ENCODE results near the gene ZNF521. TPM values are rescaled to one million over a fixed set of nuclear protein-coding genes. Genes with fewer than 3 reads are reported as not detected.

Gene ZNF521
- total and polyA plus RNA-seq, 10 donors = 2.9 to 136 (median 71.8) TPM

- WGBS, 5 donors = 71 to 95% (median 83%) methylated on average over 8 of the region's 8 CpGs
- no peak for DNase-seq
- intact Hi-C loops (cut with DNase I; ENCODE audit: low total_unique reads) = no loop called here
Measured at GRCh38 chr18:25056429-25056828, 295.5 kb downstream of the ZNF521 start.

GRCh38 chr18:25055076-25055475 lies 296.9 kb downstream of the ZNF521 start:
- intact Hi-C loops (cut with DNase I; ENCODE audit: low total_unique reads) = no loop called here
- Histone ChIP-seq H3K27ac (no peak overlapping the region), H3K9me3 (no peaks in the 10 kb centered on the region), H3K27me3 (replicated peaks in 1 of 7) (no peaks in the 10 kb centered on the region), H3K36me3 (no peaks in the 10 kb centered on the region), H3K4me1 (no peaks in the 10 kb centered on the region), H3K4me3 (no peak overlapping the region)
- 38 to 54% (median 51%) methylated on average over 4 of the region's 4 CpGs for WGBS, 5 donors
- TF ChIP-seq POLR2A (IDR thresholded peaks at IDR 0.05) = no peak
- no peak for DNase-seq

More at GRCh38 chr18:25056429-25056828, 295.5 kb downstream of the ZNF521 start:
- Histone ChIP-seq H3K9me3 (no peaks in the 10 kb centered on the region), H3K4me3 (no peak overlapping the region), H3K27me3 (replicated peaks in 1 of 7) (no peaks in the 10 kb centered on the region), H3K27ac (no peak overlapping the region), H3K36me3 (no peaks in the 10 kb centered on the region), H3K4me1 (no peaks in the 10 kb centered on the region)
- no peak for TF ChIP-seq POLR2AphosphoS5 (IDR thresholded peaks at IDR 0.05)
- no peak for TF ChIP-seq POLR2A (IDR thresholded peaks at IDR 0.05)
- TF ChIP-seq, protein P1, sequence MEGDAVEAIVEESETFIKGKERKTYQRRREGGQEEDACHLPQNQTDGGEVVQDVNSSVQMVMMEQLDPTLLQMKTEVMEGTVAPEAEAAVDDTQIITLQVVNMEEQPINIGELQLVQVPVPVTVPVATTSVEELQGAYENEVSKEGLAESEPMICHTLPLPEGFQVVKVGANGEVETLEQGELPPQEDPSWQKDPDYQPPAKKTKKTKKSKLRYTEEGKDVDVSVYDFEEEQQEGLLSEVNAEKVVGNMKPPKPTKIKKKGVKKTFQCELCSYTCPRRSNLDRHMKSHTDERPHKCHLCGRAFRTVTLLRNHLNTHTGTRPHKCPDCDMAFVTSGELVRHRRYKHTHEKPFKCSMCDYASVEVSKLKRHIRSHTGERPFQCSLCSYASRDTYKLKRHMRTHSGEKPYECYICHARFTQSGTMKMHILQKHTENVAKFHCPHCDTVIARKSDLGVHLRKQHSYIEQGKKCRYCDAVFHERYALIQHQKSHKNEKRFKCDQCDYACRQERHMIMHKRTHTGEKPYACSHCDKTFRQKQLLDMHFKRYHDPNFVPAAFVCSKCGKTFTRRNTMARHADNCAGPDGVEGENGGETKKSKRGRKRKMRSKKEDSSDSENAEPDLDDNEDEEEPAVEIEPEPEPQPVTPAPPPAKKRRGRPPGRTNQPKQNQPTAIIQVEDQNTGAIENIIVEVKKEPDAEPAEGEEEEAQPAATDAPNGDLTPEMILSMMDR (IDR thresholded peaks at IDR 0.05 in 8 of 11, conservative IDR thresholded peaks at IDR 0.05 in 3 of 11) = no peak

GRCh38 chr18:25053466-25053865 lies 298.5 kb downstream of the ZNF521 start:
- no peaks in the 10 kb centered on the region for H3K36me3 ChIP-seq
- no peak overlapping the region for H3K27ac ChIP-seq
- no peaks in the 10 kb centered on the region for H3K9me3 ChIP-seq
- no peaks in the 10 kb centered on the region for H3K4me1 ChIP-seq
- DNase-seq = no peak
- 82 to 95% (median 87%) methylated on average over 6 of the region's 6 CpGs for WGBS, 5 donors
- intact Hi-C loops (cut with DNase I; ENCODE audit: low total_unique reads) = no loop called here
- H3K4me3 ChIP-seq = no peak overlapping the region
- TF ChIP-seq POLR2AphosphoS5 (IDR thresholded peaks at IDR 0.05) (no peak), POLR2A (IDR thresholded peaks at IDR 0.05) (no peak)
- TF ChIP-seq, protein P1 (IDR thresholded peaks at IDR 0.05 in 8 of 11, conservative IDR thresholded peaks at IDR 0.05 in 3 of 11) = no peak
- H3K27me3 ChIP-seq (replicated peaks in 1 of 7) = no peaks in the 10 kb centered on the region

- no peak overlapping the region for H3K4me3 ChIP-seq
- no peaks in the 10 kb centered on the region for H3K4me1 ChIP-seq
- H3K27me3 ChIP-seq (replicated peaks in 1 of 7) = no peaks in the 10 kb centered on the region
- 80 to 97% (median 91%) methylated on average over 4 of the region's 4 CpGs for WGBS, 5 donors
- no peak for TF ChIP-seq POLR2A (IDR thresholded peaks at IDR 0.05)
- TF ChIP-seq, protein P1 (IDR thresholded peaks at IDR 0.05 in 8 of 11, conservative IDR thresholded peaks at IDR 0.05 in 3 of 11) = no peak
- no peak for TF ChIP-seq POLR2AphosphoS5 (IDR thresholded peaks at IDR 0.05)
- H3K27ac ChIP-seq = no peak overlapping the region
- DNase-seq = no peak
- intact Hi-C loops (cut with DNase I; ENCODE audit: low total_unique reads) = no loop called here
- no peaks in the 10 kb centered on the region for H3K9me3 ChIP-seq
- no peaks in the 10 kb centered on the region for H3K36me3 ChIP-seq
Measured at GRCh38 chr18:25052511-25052921, 299.4 kb downstream of the ZNF521 start.

DNA sequence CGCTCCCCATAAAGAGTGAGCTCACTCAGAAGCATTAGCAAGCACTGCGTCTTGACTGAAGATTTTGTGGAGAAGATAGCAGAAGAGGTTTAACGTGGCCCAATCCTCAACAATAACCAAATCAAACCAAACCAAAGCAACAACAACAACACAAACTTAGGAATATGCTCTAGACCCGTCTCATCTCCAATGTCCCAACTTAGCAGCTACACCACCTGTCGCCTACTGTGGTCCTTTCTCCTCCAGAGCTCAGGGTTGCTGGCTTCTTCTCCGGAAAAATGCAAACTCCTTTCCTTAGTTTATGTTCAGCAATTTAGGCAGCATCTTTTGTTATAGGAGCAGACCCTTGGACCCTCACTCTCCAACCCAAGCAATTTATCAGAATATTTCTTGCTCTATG lies 301.4 kb downstream of the ZNF521 start:
- H3K4me1 ChIP-seq = no peaks in the 10 kb centered on the region
- no peaks in the 10 kb centered on the region for H3K36me3 ChIP-seq
- H3K27ac ChIP-seq = no peak overlapping the region
- DNase-seq = no peak
- TF ChIP-seq POLR2AphosphoS5 (IDR thresholded peaks at IDR 0.05) (no peak), POLR2A (IDR thresholded peaks at IDR 0.05) (no peak)
- TF ChIP-seq, protein P1 (IDR thresholded peaks at IDR 0.05 in 8 of 11, conservative IDR thresholded peaks at IDR 0.05 in 3 of 11) = no peak
- no peaks in the 10 kb centered on the region for H3K9me3 ChIP-seq
- 88 to 96% (median 92%) methylated on average over 6 of the region's 6 CpGs for WGBS, 5 donors
- no peaks in the 10 kb centered on the region for H3K27me3 ChIP-seq (replicated peaks in 1 of 7)
- H3K4me3 ChIP-seq = no peak overlapping the region
- intact Hi-C loops (cut with DNase I; ENCODE audit: low total_unique reads) = no loop called here
